Measurements from ENCODE around the gene SERPINB3. TPM values are rescaled to one million over a fixed set of nuclear protein-coding genes. Genes with fewer than 3 reads are reported as not detected.

SERPINB3 gene
- total RNA-seq, 2 experiments from 2014 or later, result not detected

- intact Hi-C loops (cut with micrococcal nuclease; ENCODE audit: unreplicated experiment), result no loop called here
- no peaks in the 10 kb centered on the region for H3K36me3 ChIP-seq (ENCODE audit: insufficient read depth, low read length)
- POLR2A ChIA-PET, result no interaction called here
Observed at GRCh38 chr18:63683152-63683551, 21.5 kb upstream of the SERPINB3 start.

GRCh38 chr18:63681449-63682340, 20.0 kb upstream of the SERPINB3 start:
- Histone ChIP-seq H4K20me1 (ENCODE audit: insufficient read depth, low read length) (no peaks in the 10 kb centered on the region), H3K4me1 (ENCODE audit: insufficient read depth, low read length, poor library complexity, severe bottlenecking) (no peaks in the 10 kb centered on the region), H3K9me3 (ENCODE audit: low read length) (no peaks in the 10 kb centered on the region), H3K36me3 (ENCODE audit: insufficient read depth, low read length) (no peaks in the 10 kb centered on the region), H3K27ac (ENCODE audit: low read depth, low read length, poor library complexity, severe bottlenecking) (no peak overlapping the region), H3K79me2 (ENCODE audit: insufficient read depth, low read depth, low read length) (no peaks in the 10 kb centered on the region), H2AFZ (ENCODE audit: low read length) (no peak overlapping the region), H3K4me3 (ENCODE audit: low read depth, low read length, poor library complexity, severe bottlenecking) (no peak overlapping the region), H3K9me2 (ENCODE audit: insufficient read depth, low read length) (no peaks in the 10 kb centered on the region), H3K4me2 (ENCODE audit: low read length) (no peak overlapping the region)
- no peak for DNase-seq (ENCODE audit: low spot score)
- POLR2A ChIA-PET, result no interaction called here
- no peak for TF ChIP-seq EZH2phosphoT487 (IDR thresholded peaks at IDR 0.05; ENCODE audit: borderline replicate concordance, low read depth, low read length)
- TF ChIP-seq CTCF (conservative IDR thresholded peaks at IDR 0.05; ENCODE audit: low read length), result no peak
- CTCF ChIA-PET (ENCODE audit: unreplicated experiment), result no interaction called here
- no TSS peak for BruUV-seq (replicated peaks)
- intact Hi-C loops (cut with micrococcal nuclease; ENCODE audit: unreplicated experiment), result no loop called here

More at GRCh38 chr18:63683152-63683551, 21.5 kb upstream of the SERPINB3 start:
- no peak for DNase-seq (ENCODE audit: low spot score)
- no peaks in the 10 kb centered on the region for H3K9me2 ChIP-seq (ENCODE audit: insufficient read depth, low read length)
- H3K9me3 ChIP-seq (ENCODE audit: low read length), result no peaks in the 10 kb centered on the region
- CTCF ChIA-PET (ENCODE audit: unreplicated experiment), result no interaction called here
- no peak overlapping the region for H3K27ac ChIP-seq (ENCODE audit: low read depth, low read length, poor library complexity, severe bottlenecking)
- H3K4me2 ChIP-seq (ENCODE audit: low read length), result no peak overlapping the region
- H3K79me2 ChIP-seq (ENCODE audit: insufficient read depth, low read depth, low read length), result no peaks in the 10 kb centered on the region
- no peak for TF ChIP-seq CTCF (conservative IDR thresholded peaks at IDR 0.05; ENCODE audit: low read length)
- TF ChIP-seq EZH2phosphoT487 (IDR thresholded peaks at IDR 0.05; ENCODE audit: borderline replicate concordance, low read depth, low read length), result no peak
- no peak overlapping the region for H3K4me3 ChIP-seq (ENCODE audit: low read depth, low read length, poor library complexity, severe bottlenecking)
- H3K4me1 ChIP-seq (ENCODE audit: insufficient read depth, low read length, poor library complexity, severe bottlenecking), result no peaks in the 10 kb centered on the region
- no peak overlapping the region for H2AFZ ChIP-seq (ENCODE audit: low read length)
- H4K20me1 ChIP-seq (ENCODE audit: insufficient read depth, low read length), result no peaks in the 10 kb centered on the region
- no TSS peak for BruUV-seq (replicated peaks)

All from OCI-LY7 (cell line).